T47D (cell line): ENCODE results near the gene SEMA5A.

ENCODE experiments used
- DNase-seq, 2 experiments: peaks; one replicate each; pipeline versions ENCODE4 v3.0.0 to v3.0.0-alpha.2; 2011 to 2012; ENCODE audit warnings: low read depth in 1 of 2, low spot score in 1 of 2
- JUND ChIP-seq: IDR thresholded peaks from 2 replicates; pipeline ENCODE4 v1.6.1; 2012; ENCODE audit warnings: low read depth
- in situ Hi-C: cut with HindIII; loops from 2 replicates; pipeline ENCODE4 v1.10.0; 2016; ENCODE audit warnings: low sequenced_read_pairs, low pct_unique_long_range_greater_than_20kb

Gene SEMA5A

DNA sequence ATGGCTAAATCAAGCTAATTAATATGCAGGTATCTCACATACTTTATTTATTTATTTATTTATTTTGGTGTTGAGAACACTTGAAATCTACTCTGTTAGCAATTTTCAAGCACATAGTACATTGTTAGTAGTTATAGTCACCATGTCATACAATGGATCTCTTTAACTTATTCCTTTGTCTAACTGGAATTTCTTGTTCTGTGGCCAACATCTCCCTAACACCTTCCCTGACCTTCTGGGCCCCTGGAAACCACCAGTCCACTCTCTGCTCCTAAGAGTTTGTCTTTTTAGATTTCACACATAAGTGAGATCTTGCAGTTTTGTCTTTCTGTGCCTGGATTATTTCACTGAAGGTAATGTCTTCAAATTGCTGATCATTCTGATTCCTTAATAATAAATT, 229.1 kb downstream of the SEMA5A start:
- in situ Hi-C loops, result no loop called here
- TF ChIP-seq JUND, result no peak
- no peak for DNase-seq

DNA sequence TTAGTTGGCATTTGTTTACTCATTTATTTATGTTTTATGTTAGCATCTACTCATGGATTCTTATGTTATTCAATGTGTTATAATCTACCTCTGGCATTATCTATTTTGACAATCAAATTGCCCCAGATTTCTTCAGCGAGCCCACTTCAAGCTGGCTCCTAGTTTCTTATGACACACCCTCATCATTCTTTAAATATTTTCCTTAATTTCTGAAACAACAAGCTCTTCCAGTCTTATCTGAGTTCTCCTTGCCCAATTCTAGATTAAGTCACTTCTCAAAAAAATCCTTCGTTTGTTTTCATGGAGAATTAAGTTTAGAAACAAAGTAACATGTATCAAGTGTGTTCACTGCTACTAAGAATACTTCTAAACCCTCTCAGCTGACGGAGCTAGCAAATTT, 229.8 kb downstream of the SEMA5A start:
- in situ Hi-C loops, result no loop called here
- no peak for TF ChIP-seq JUND
- DNase-seq, result no peak

DNA sequence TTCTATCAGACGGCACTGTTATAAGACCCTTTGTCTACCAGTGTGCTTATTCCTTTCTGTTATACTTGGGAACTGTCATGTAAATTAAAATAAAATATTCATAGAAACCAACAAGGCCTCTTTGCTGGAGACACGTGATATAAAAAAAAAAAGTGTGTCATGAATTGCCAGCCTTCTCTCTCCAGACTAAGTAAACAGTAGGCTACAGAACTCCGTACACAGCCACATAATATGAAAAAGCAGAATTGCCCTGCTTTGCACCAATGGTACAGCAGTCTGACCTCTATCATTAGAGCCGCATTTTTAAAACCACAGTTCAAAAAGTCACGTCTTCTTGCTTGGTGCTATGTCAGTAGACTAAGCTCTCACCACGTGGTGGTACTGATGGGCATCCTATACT, 231.3 kb downstream of the SEMA5A start:
- no peak for DNase-seq
- in situ Hi-C loops, result no loop called here
- no peak for TF ChIP-seq JUND

DNA sequence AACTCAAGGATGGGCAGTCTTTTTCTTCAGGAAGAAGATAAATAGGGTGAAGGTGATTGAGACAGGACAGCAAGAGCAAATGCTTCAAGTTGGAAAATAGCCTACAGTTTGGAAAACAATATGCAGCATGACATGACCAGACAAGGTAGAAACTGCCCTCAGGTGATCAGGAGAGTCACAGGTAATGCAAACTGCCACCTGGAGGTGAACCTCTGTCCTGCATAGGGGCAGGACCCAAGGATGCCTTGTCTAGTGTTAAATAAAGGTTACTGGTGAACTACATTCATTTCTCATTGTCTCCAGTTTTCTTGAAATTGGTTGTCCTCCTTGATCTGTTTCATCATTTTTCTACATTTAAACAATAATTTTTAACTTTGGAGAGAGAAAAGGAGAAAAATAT, 232.1 kb downstream of the SEMA5A start:
- TF ChIP-seq JUND, result no peak
- no peak for DNase-seq

DNA sequence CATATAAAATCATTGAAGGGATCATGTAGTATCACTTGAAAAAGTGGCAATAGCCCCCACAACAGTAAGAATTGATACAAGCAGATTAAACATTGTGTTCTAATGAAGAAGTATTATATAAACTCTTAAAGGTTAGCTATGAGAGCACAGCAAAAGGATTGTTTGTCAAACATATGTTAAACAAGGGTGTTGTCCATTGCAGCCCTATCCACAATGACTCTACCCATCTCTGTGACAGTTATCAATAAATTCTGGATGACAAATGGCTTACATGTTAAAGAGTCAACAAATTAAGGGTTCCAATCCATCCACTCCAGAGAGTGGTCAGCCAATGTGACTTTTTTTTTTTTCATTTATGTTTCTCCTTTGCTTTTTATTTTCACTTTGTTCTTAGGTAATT, 238.7 kb downstream of the SEMA5A start:
- TF ChIP-seq JUND, result no peak
- in situ Hi-C loops, result no loop called here
- no peak for DNase-seq

More for the DNA sequence above, 232.1 kb downstream of the SEMA5A start:
- in situ Hi-C loops, result no loop called here

DNA sequence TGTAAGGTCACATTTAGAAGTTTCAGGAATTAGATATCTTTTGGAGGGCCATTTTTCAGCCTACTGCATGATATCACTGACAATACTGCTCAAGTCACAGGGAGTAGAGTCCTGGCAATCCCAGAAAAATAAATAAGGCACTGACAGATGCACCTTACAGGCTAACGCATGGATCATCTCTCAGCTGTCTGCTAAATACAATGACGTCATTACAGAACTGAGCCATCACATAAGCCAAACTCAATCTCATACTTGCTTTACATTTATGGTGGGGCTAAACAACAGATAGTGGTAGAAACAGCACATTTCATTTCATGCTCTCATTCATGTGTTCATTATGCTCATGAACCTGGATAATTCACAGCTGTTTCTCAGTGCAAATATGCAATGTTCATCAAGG, 243.7 kb downstream of the SEMA5A start:
- TF ChIP-seq JUND, result no peak
- DNase-seq, result no peak
- in situ Hi-C loops, result no loop called here

DNA sequence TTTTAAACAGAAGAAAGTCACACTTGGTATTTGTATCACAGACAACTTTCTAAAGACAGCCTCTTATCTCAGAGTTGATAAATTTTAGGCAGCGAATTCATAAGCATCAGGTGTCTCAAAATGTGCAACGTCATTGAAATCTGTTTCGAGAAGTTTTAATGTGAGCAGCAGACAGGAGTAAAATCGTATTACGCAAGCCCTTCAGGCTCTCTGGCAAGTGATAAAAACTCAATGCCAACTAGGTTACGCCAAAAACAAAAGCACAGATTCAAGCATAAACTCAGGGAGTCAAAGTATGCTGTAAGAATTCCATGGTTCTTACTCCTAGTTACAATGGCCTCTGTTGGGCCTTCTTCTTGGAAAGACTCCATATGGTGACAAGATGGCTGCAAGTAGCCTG, 244.7 kb downstream of the SEMA5A start:
- no peak for TF ChIP-seq JUND
- no peak for DNase-seq
- in situ Hi-C loops, result no loop called here

DNA sequence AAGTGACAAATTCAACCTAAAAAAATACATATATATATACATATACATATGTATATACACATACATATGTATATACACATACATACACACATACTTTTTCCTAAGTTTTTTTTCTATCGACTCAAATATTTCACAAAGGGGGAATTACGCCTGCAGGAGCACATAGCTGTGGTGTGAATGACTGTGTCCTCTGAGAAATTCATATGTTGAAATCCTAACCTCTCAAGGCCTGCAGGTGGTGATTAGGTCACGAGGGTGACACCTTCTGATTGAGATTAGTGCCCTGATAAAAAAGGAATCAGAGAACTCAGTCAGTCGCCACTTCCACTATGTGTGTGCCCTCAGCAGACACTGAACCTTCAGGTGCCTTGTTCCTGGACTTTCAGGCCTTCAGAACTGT, 248.7 kb downstream of the SEMA5A start:
- in situ Hi-C loops, result no loop called here
- TF ChIP-seq JUND, result no peak
- DNase-seq, result no peak

DNA sequence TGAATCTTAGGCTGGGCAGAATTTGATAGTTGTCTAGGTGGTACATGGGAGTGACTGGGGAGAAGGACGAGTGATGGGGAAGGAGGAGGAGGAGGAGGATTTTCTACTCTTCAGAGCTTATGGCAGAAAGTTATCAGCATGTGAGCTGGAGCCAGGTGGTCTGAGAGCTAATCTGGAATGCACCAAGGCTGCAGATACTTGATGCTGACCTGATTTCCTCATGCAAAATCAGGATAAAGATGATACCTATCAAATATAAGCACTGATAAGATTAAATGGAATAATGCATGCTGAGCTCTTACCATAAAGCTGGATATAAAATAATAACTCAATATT, 250.4 kb downstream of the SEMA5A start:
- in situ Hi-C loops, result no loop called here
- no peak for TF ChIP-seq JUND
- no peak for DNase-seq

DNA sequence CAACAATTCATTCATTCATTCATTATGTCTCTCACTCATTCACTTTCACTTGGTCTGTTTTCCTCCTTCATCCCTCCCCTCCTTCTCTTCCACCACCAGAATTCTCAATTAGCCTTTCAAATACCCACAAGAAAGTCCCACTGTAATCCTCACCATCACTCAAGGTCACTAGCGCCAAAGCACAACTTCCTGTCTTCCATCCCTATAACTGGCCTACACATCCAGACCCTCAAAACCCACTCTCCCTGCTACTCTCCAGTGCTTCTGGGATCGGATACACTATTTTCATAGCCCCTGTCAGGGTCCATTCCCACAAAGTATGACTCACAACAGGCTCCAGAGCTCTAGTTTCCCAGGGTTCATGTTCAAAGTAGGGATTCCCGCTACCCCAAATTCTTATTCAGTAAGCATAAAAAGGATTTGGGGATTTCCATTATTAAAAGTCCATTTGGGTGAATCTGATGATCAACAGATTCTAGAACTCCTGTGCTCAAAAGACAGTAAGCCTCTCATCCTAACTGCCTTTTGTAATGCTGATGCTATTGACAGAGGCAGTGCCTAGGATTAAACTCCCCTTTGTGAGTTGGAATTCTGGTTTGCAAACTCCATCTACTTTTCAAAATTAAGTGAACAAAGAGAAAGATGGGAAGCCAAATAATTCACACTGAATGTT, 250.9 kb downstream of the SEMA5A start:
- in situ Hi-C loops, result no loop called here
- no peak for TF ChIP-seq JUND

DNA sequence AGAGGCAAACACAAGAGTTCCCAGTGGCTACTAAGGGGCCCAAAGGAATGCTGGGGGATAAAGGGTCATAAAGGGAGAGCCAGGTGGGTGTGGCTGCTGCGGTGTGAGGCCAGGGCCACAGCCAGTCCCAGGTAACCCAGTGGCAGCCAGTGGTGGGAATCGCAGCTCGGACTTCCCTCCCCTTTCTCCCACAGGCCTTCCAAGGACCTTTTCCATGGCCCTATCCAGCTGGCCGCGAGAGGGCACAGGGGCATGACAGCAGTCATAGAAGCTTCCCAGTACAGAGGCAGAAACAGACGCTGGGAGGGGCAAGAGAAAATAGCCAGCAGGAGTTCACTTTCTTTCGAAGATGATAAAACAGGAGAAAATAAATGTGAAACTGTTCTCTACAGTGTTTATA, 257.6 kb downstream of the SEMA5A start:
- in situ Hi-C loops, result no loop called here
- no peak for DNase-seq
- no peak for TF ChIP-seq JUND

More for the DNA sequence above, 250.9 kb downstream of the SEMA5A start:
- DNase-seq, result no peak

DNA sequence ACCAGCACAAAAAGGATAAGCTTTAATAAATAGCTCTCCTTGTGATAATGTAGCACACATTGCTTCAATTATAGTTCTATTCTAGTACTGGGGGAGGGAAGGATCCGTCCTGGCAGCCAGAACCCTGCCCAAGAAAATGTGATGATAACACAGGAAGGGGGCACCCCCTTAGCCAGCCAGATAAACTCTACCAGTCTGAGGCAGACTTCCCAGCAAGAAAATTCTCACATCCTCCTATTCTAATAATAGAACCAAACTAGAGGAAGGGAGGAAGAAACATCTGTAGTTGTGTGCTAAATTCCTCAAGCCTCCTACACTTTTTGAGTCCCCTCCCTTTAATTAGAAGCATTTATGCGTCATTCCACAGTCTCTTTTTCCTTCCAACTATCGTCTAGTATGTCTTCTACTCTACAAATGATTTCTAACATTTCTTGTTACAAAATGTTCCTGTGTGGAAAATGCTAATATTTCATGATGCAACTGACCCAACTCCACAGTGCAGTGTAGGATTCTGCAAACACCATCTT, 261.0 kb downstream of the SEMA5A start:
- DNase-seq, result no peak

DNA sequence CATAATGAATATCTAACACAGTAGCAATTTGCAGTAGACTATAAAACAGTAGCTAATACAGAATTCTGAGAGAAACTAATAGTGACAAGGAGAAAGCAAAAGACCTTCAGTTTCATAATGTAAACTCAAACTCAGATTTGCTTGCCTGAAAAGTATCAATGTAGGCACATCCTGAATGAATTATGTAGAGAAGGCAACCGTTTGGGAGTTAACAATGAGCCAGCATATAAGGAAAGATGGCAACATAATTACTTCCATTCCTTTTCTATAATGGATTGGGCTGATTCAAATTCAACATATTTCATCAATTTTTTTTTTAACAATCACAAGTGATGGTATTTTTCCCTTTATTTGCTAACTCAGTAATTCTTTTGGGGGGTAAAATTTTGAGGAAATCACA, 261.6 kb downstream of the SEMA5A start:
- in situ Hi-C loops, result no loop called here
- no peak for TF ChIP-seq JUND
- no peak for DNase-seq

More for the DNA sequence above, 261.0 kb downstream of the SEMA5A start:
- in situ Hi-C loops, result no loop called here
- TF ChIP-seq JUND, result no peak

DNA sequence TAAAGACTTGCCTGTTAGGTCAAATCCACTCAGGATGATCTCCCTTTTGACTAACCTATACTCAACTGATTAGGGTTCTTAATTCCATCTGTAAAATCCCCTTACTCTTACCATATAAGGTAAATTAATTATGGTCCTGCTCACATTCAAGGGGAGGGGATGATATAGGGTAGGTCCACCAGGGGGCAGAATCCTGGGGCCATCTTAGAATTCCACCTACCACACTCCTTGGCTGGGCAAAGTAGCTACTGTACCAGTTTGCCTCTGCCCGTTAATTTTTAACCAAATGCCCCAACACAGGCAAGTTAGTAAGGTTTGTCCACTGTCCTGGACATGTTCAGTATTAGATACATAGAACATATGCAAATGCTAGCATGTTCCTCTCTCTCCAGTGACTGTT, 262.4 kb downstream of the SEMA5A start:
- TF ChIP-seq JUND, result no peak
- DNase-seq, result no peak
- in situ Hi-C loops, result no loop called here
